Fibroblast of skin of abdomen (primary cell): ENCODE data around the gene MAP4K4.

Source experiments
- DNase-seq: peaks from one replicate; pipeline ENCODE4 v3.0.0-alpha.2; 2013

The MAP4K4 gene

DNA sequence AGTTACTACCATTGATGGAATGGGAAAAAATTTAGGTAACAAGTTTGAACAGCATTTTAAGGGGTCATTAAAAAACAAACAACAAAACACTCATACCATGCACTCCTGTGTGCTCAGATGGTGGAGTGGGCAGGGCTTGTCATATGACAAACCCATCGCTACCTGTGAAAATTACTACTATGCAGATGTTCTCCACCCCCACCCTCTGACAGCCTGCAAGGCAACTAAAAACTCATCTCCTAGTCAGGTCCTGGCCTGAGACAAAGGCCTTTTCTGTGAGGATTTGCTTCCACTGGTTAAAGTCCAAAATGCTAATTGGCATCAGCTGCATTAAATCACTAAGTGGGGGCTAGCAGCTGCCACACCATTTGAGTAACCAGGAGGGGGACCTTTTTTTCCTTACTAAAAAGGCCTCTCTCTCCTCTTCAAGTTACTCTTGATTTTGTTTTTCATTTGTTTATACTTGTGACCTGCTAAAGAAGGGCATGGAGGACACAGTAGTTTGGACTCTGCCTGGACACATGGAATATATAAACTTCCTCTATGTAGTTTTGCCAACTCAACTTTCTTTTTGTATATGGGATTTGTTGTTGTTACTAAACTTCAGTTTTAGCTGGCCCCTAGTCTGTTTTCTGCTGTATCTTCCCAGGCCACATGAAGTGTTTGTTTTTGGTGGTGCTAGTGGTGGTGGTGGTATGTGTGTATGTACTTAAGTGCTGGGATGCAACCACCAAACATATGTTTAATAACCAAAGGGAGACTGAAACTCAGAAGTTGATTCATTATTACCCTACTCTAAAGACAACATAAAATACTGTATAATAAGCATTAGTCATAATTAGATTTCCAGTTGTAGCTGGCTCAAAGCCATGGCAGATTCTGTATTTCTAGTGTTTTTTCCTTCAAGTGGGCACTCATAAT is 121.3 kb downstream of the MAP4K4 start:
- DNase-seq = peak; percentile 73

- DNase-seq = peak; percentile 60
Observed at GRCh38 chr2:101820519-101820918, 123.0 kb downstream of the MAP4K4 start.

DNA sequence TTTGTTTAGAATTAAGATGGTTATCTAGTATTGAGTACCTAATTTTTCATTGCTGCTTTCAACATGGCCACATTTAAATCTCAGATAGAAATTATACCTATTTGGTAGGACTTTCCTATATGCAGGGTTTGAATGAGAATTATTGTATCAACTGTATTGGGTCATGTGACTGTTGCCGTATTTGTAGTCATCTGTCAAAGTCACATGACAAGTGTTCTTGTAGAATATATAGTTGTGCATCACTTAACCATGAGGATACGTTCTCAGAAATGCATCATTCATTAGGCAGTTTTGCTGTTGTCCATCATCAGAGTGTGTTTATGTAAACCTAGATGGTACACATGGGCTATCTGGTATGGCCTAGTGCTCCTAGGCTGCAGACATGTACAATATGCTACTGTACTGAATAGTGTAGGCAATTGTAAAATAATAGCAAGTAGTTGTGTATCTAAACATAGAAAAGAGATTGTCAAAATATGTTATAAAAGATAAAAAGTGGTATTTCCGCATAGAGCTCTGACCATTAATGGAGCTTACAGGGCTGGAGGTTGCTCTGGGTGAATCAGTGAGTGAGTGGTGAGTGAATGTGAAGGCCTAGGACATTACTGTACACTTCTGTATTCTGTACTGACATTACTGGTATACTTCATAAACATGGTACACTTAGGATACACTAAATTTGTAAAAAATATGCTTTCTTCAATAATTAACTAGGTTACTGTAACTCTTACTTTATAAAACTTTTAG is 123.7 kb downstream of the MAP4K4 start:
- no peak for DNase-seq

- DNase-seq = no peak
Observed at GRCh38 chr2:101821828-101822458, 124.4 kb downstream of the MAP4K4 start.

- DNase-seq = peak; percentile 66
Observed at GRCh38 chr2:101823347-101823791, 125.9 kb downstream of the MAP4K4 start.

DNA sequence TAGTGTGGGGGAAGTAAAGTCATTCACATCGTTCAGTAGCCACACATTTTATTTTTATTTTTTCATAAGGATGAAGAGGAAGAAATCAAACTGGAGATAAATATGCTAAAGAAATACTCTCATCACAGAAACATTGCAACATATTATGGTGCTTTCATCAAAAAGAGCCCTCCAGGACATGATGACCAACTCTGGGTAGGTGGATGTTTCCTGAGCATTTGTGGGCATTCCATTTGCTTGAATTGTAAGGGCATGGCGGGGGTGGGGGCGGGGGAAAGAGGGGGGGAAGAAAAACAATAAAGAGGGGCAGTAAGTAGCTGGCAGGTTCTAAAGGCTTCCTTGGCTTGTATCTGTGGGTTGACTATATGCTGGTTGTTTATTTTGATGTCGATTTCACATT is 126.4 kb downstream of the MAP4K4 start:
- DNase-seq = no peak

DNA sequence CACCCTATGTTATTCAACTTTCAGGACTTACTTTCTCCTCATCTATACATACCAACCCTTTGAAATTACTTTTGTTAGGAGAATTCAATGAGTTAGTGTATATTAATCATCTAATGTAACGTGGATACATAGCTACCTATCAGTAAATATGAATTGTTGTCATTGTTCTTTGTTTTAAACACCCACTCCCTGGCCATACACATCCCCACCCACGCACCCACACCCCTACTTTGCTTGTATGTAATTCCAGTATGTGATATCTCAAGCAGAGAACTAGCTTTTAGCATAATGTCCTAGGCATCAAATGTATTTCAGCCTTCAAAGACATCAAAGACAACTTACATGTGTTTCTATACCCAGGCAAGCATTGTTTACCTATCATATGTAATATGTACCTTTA is 129.2 kb downstream of the MAP4K4 start:
- no peak for DNase-seq

GRCh38 chr2:101827246-101827645 is 129.7 kb downstream of the MAP4K4 start:
- peak; percentile 86 for DNase-seq

DNA sequence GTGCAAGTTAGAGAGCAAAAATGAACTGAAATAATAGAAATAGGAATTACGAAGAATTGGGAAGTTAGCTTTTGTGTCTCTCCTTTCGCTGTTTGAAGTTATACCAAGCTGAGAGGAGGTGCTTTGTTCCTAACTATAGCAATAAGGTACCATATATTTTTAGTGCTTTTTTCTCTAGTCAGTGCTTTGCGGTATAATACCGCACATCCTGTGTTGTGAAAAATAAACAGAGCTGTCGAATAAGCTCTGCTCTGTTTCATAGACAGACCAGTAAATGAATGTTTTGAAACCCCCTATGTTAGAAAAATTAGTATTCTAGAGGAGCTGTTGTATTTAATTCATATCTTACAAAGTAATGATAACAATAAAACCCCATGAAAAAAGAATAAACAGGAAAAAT is 130.8 kb downstream of the MAP4K4 start:
- no peak for DNase-seq

DNA sequence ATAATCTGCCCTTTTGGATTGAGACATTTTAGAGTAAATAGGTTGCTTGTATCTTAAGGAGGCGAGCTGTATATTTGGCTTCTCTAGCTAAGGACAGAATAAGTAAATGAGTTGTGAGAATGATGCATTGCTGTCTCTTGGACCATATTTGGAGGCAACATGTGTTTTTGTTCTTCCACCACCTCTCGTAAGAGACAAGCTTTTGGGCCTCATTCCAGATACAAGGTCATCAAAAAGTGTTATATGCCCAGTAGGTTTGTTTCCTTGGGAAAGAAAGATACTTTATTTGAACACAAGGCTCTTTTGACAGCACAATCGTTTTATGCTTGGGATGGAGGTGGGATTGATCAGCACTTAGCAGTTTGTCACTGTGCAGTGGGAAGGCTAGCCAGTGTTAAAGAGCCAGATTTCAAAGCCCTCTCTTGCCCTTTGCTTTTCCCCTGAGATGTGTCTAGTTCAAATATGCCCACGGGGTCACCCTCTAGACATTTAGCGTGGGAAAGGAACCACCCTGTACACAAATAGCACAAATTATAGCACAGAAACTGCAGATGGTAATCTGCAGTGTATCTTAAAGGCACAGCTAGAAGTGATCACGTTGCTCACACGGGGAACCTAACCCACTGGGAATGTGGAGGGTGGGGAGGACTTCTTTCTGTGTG is 131.3 kb downstream of the MAP4K4 start:
- DNase-seq = peak; percentile 62

- no peak for DNase-seq
Observed at GRCh38 chr2:101829429-101829828, 131.9 kb downstream of the MAP4K4 start.

DNA sequence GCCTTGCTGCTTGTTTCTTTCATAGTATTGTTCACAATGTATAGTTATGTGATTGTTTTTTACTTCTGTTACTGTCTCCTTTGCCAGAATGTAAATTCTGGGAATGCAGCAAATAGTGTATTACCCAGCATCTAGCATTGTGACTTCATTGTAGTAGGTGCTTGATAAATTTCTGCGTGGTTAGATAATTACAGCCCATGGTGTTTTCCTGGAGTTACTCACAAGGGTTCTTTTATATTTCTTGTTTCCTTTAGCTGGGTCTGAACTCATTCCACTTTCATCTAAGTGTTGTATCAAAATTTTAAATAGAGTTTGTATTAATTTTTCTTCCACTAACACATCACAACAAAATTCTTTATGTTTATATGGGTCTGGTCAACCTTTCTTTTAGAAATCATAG is 132.6 kb downstream of the MAP4K4 start:
- DNase-seq = no peak

DNA sequence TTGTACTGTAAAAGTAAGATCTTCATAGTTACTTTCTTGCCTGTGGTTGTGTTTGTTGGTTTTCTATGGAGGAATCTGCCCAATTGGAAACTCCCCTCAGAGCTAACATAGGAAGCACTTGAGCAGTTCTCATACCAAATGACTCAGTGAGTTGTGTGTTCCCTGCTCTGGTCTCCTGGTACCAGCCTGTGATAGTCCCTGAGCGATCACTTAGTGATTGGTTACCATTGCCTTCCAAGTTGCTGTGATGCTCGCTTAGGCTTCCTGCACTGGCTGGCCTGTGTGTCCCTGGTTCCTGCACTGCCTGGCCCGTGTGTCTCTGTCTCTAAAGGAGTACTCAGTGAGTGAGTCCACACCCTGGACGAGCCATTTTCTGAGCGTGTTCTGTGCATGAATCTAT is 133.0 kb downstream of the MAP4K4 start:
- DNase-seq = peak; percentile 38

DNA sequence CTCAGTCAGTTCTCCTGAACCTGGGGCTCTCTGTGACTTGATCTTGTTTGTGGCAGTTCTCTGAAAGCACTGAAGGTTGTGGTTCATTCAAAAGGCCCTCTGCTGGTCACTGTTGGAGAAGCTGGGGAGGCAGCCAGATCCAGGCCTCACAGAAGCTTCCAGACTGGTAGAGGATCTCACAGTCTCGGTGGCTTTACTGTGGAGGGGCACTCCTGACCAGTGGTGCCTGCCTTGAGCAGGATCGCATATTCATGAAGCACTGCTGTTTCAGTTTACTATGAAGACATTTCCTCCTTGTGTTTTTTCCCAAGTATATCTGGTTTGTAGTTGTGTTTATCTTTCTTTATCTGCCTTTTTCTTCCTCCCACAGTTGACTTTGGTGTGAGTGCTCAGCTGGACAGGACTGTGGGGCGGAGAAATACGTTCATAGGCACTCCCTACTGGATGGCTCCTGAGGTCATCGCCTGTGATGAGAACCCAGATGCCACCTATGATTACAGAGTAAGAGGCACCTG is 133.9 kb downstream of the MAP4K4 start:
- DNase-seq = peak; percentile 70

- no peak for DNase-seq
Observed at GRCh38 chr2:101832114-101832513, 134.6 kb downstream of the MAP4K4 start.

- no peak for DNase-seq
Observed at GRCh38 chr2:101833890-101834523, 136.5 kb downstream of the MAP4K4 start.

DNA sequence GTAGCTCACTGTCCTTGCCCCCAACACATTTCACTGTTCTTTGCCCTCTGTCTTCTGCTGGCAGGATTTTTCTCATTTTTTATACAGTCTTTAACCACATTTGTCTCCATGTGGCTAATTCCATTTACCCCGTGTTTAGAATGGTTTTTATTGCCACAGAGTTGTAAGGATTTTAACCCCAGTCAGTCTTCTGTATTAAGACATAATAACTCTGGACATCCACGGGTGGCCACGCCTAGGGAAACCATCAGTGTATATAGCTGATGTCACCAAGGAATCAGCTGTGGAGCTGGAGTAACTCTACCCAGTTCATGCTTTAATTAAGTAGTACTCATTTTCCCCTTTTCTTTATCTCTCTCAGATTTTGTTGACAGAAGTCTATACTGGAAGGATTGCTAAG is 139.8 kb downstream of the MAP4K4 start:
- DNase-seq = no peak

DNA sequence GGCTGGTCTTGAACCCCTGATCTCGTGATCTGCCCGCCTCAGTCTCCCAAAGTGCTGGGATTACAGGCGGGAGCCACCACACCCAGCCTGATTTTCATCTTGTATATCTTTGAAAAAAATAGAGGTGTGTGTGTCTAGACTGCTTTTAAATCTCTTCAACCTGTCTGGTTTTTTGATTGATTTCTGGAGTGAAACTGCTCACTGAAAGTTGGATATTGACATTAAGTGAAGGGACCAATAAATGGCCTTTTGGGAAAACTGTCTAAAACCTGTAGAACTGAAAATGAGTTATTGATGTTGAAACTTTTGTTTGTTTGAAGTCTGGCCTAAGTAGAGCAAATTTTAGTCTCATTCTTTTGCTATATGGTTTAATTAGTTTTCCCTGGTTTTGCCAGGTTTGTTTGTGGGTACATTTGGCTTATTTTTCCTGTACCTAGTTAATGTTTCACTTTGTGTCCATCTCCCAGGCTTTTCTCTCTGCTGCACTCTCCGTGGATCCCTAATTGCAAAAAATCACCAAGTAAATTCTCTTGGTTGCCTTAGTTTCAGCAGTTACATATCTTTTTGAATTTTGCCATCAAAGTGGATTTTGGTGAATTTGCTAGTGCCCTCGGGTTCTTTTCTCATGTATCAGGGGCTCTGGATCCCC is 144.3 kb downstream of the MAP4K4 start:
- no peak for DNase-seq

DNA sequence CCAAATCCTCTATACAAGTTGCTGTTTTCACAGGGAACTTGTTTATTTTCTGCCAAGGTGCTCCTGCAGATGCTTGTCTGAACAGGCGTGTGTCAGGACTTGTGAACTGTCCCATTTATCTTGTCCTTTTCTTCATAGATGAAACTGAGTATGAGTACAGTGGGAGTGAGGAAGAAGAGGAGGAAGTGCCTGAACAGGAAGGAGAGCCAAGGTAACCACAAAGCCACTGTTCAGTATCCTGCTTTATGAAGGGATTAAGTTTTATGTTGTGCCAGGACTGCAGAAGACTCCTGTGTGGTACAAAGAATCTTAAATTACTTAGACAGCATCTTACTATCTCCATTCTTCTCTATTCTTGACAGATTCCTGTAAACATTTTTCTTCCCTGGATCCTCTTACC is 145.0 kb downstream of the MAP4K4 start:
- DNase-seq = no peak

GRCh38 chr2:101843048-101843447 is 145.5 kb downstream of the MAP4K4 start:
- peak; percentile 28 for DNase-seq

DNA sequence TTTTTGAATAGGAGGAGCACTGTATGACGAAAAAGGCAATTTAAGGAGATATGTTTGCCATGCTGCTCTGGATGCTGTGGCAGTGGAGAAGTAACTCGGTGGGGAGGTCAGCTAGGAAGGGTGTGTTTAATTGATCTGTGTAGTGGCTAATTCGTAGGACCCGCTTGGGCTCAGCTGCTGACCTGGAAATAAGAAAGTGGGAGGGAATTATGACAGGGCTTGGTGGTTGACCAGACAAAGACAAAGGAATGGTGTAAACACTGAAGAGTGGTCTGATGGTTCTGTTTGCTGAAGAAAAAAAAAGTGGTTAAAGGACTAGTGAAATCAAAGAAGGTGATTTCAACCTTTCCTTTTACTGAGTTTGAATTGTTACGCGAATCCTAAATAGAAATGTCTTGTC is 146.0 kb downstream of the MAP4K4 start:
- DNase-seq = no peak
